Caco-2 (cell line): ENCODE results near the gene ELSPBP1. TPM values are rescaled to one million over a fixed set of nuclear protein-coding genes. Genes with fewer than 3 reads are reported as not detected.
A peak's percentile ranks its signal among the peaks of the same experiment; 100 is the strongest.
"Not testable (repeated sequence)": the region's sequence is repeated elsewhere in the genome, so short reads cannot be mapped to it uniquely, and the experiment has no call there.

ENCODE experiments used
- BruUV-seq: library from RNA; stranded (reverse); fragments of 400-500 nt; replicated peaks from 2 replicates; lab custom pipeline; 2021; lab: Mats Ljungman, UMichigan
- CTCF ChIA-PET: fragments of 300-600 bp; sonication (Branson Sonifier 250); formaldehyde crosslinking; loops from one replicate; lab custom pipeline; 2022; ENCODE audit warnings: antibody characterized with exemption; lab: Charles Lee
- POLR2A ChIA-PET: fragments of 300-600 bp; sonication (Branson Sonifier 250); formaldehyde crosslinking; loops from one replicate; lab custom pipeline; 2022; ENCODE audit warnings: antibody characterized with exemption; lab: Charles Lee
- DNase-seq, 2 experiments: peaks; one replicate each; pipeline versions ENCODE4 v3.0.0 to v3.0.0-alpha.2; 2020 to 2022
- H3K27me3 ChIP-seq: replicated peaks from 2 replicates; pipeline ENCODE4 v1.6.0; 2011; ENCODE audit warnings: low read length; ENCODE audit not compliant: control insufficient read depth, insufficient read depth
- H3K36me3 ChIP-seq: 2 replicates; pipeline ENCODE4 v1.5.1; 2011; ENCODE audit warnings: low read length; ENCODE audit not compliant: control insufficient read depth, insufficient read depth
- H3K4me1 ChIP-seq: fragments of 250-450 bp; sonication (Bioruptor Pico); 2 replicates; pipeline ENCODE4 v1.5.1; 2020; ENCODE audit warnings: mild to moderate bottlenecking
- H3K4me3 ChIP-seq: 2 replicates; pipeline ENCODE4 v1.5.1; 2011; ENCODE audit warnings: low read depth, mild to moderate bottlenecking, control low read depth, low read length
- H3K9me3 ChIP-seq: fragments of 250-450 bp; sonication (Bioruptor Pico); 2 replicates; pipeline ENCODE4 v1.5.1; 2020; ENCODE audit warnings: mild to moderate bottlenecking, moderate library complexity
- H3K27ac Mint-ChIP-seq: one replicate; pipeline ENCODE4 v1.8.0; 2022; ENCODE audit warnings: mixed read lengths; ENCODE audit not compliant: unreplicated experiment
- H3K27me3 Mint-ChIP-seq: one replicate; pipeline ENCODE4 v1.8.0; 2022; ENCODE audit warnings: mixed read lengths; ENCODE audit not compliant: insufficient read depth, unreplicated experiment
- H3K36me3 Mint-ChIP-seq: one replicate; pipeline ENCODE4 v1.8.0; 2022; ENCODE audit warnings: mild to moderate bottlenecking, mixed read lengths; ENCODE audit not compliant: insufficient read depth, unreplicated experiment
- H3K4me1 Mint-ChIP-seq: one replicate; pipeline ENCODE4 v1.8.0; 2022; ENCODE audit warnings: low read depth, mixed read lengths; ENCODE audit not compliant: unreplicated experiment
- H3K4me3 Mint-ChIP-seq: one replicate; pipeline ENCODE4 v1.8.0; 2022; ENCODE audit warnings: mild to moderate bottlenecking, moderate library complexity, mixed read lengths; ENCODE audit not compliant: unreplicated experiment
- H3K9me3 Mint-ChIP-seq: one replicate; pipeline ENCODE4 v1.8.0; 2022; ENCODE audit warnings: mixed read lengths; ENCODE audit not compliant: unreplicated experiment
- CTCF ChIP-seq, 2 experiments: fragments of 200-600 bp in 1 of 2; IDR thresholded peaks; 1 replicate in 1 of 2; 2 replicates in 1 of 2; pipeline versions ENCODE4 v1.5.1 to v1.8.0; 2011 to 2022; ENCODE audit warnings: antibody characterized with exemption in 1 of 2, control low read depth in 1 of 2, inconsistent platforms in 1 of 2, low read depth in 1 of 2, low read length in 1 of 2, mild to moderate bottlenecking in 1 of 2, moderate library complexity in 1 of 2; ENCODE audit not compliant: insufficient read depth in 1 of 2, severe bottlenecking in 1 of 2, unreplicated experiment in 1 of 2
- intact Hi-C: fragments of 100-400 bp; cut with micrococcal nuclease; formaldehyde crosslinking; loops from one replicate; pipeline ENCODE4 v1.10.0; 2022; ENCODE audit not compliant: unreplicated experiment
- total RNA-seq: library from RNA; stranded (reverse); gene quantifications from 2 replicates; pipeline ENCODE4 v1.2.3, GENCODE V29; 2022

The ELSPBP1 gene
- total RNA-seq, 1 experiment from 2014 or later = not detected

- Histone ChIP-seq H3K4me1 (no peaks in the 10 kb centered on the region), H3K36me3 (no peaks in the 10 kb centered on the region), H3K4me3 (no peak overlapping the region), H3K27me3 (no peaks in the 10 kb centered on the region; the same call in 1 of the 2 replicates), H3K9me3 (0 out of 2 replicates have a peak, but pooled peaks cover 3% of the 10 kb centered on the region)
- BruUV-seq = no TSS peak
- no peak overlapping the region for H3K4me3 Mint-ChIP-seq
- H3K27me3 Mint-ChIP-seq = peaks cover 2% of the 10 kb centered on the region
- H3K36me3 Mint-ChIP-seq = no peaks in the 10 kb centered on the region
- ChIA-PET POLR2A (no interaction called here), CTCF (no interaction called here)
- intact Hi-C loops = no loop called here
- no peaks in the 10 kb centered on the region for H3K9me3 Mint-ChIP-seq
- TF ChIP-seq CTCF (IDR thresholded peaks at IDR 0.05; ENCODE audit: insufficient read depth in 1 of 2, low read depth in 1 of 2, low read length in 1 of 2, severe bottlenecking in 1 of 2, unreplicated experiment in 1 of 2) = no peak
- peak in 1 of 2 experiments; percentile 8 for DNase-seq
- no peak overlapping the region for H3K27ac Mint-ChIP-seq
- H3K4me1 Mint-ChIP-seq = no peaks in the 10 kb centered on the region
Observed at GRCh38 chr19:48069435-48069834, 75.0 kb downstream of the ELSPBP1 start.

GRCh38 chr19:48070177-48070769 lies 75.8 kb downstream of the ELSPBP1 start:
- H3K9me3 ChIP-seq, H3K36me3 ChIP-seq, H3K36me3 Mint-ChIP-seq, H3K4me3 ChIP-seq, BruUV-seq, H3K4me1 Mint-ChIP-seq, H3K4me1 ChIP-seq, intact Hi-C loops, H3K27ac Mint-ChIP-seq, CTCF ChIA-PET, H3K27me3 ChIP-seq, DNase-seq, H3K27me3 Mint-ChIP-seq, H3K4me3 Mint-ChIP-seq, POLR2A ChIA-PET, H3K9me3 Mint-ChIP-seq: not testable (repeated sequence)

Other genes starting within 250 kb of the ELSPBP1 start
- gene NOP53, start 249.1 kb upstream of the ELSPBP1 start, total RNA-seq = 347 and 360 TPM in 2 replicates
- 110 and 119 TPM in 2 replicates for gene SELENOW, start 215.9 kb upstream of the ELSPBP1 start, total RNA-seq
- gene TPRX1, start 190.1 kb upstream of the ELSPBP1 start, total RNA-seq = not detected in 2 replicates
- not detected in 2 replicates for gene CRX, start 172.7 kb upstream of the ELSPBP1 start, total RNA-seq
- gene TPRX2, start 135.4 kb upstream of the ELSPBP1 start, total RNA-seq = not detected in 2 replicates
- gene SULT2A1, start 108.3 kb upstream of the ELSPBP1 start, total RNA-seq = 4.5 TPM in 2 replicates
- not detected in 2 replicates for gene BSPH1, start 2.5 kb upstream of the ELSPBP1 start, total RNA-seq
- gene CABP5, start 49.4 kb downstream of the ELSPBP1 start, total RNA-seq = not detected in 2 replicates
- 1.5 and 2.4 TPM in 2 replicates for gene PLA2G4C, start 116.2 kb downstream of the ELSPBP1 start, total RNA-seq
- 78.7 and 88.2 TPM in 2 replicates for gene LIG1, start 175.7 kb downstream of the ELSPBP1 start, total RNA-seq
- 4.9 and 6.6 TPM in 2 replicates for gene ZSWIM9, start 176.0 kb downstream of the ELSPBP1 start, total RNA-seq